Suppressor macrophage treated with lipopolysaccharide for 4 hours (primary cell): Measurements from ENCODE around the gene KLK2.
"Not testable (repeated sequence)": the region's sequence is repeated elsewhere in the genome, so short reads cannot be mapped to it uniquely, and the experiment has no call there.

Source experiments
- DNase-seq: peaks from one replicate; pipeline ENCODE4 v3.0.0-alpha.2; 2020

Gene KLK2

GRCh38 chr19:50894478-50895356, 21.5 kb downstream of the KLK2 start:
- no peak for DNase-seq

DNA sequence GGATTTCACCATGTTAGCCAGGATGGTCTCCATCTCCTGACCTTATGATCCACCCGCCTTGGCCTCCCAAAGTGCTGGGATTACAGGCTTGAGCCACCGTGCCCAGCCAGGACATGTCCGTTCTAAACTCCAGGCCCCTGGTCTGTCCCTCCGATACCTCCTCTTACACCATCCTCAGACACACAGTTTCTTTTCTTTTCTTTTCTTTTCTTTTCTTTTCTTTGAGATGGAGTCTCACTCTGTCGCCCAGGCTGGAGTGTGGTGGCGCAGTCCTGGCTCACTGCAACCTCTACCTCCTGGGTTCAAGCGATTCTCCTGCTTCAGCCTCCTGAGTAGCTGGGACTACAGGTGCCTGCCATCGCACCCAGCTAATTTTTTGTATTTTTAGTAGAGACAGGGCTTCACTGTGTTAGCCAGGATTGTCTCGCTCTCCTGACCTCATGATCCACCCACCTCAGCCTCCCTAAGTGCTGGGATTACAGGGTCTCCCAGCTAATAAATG, 22.9 kb downstream of the KLK2 start:
- not testable (repeated sequence) for DNase-seq

DNA sequence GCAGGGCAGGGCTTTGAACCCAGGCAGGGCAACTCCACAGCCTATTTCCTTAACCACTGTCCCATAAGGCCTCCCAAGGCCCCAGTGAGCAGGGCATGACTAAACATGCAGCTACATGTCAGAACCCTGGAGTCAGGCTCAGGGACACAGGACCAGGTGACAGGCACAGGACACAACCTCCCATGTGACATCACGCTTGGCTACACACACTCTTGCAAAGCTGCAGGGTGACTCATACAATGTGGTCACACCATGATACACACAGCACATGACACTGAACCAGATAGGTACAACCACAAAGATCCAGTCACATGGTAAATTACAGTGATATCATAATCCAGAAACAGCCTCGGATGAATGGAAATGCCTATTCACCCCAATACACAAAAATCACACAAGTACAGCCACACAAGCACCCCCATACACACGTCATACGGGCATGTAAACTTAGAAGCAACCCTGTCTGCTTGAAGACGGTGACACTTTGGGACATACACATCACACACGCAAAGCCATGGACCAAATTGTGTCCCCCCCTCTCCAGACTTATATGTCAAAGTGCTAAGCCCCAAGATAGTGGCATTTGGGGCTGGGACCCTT, 23.5 kb downstream of the KLK2 start:
- peak; percentile 74 for DNase-seq

DNA sequence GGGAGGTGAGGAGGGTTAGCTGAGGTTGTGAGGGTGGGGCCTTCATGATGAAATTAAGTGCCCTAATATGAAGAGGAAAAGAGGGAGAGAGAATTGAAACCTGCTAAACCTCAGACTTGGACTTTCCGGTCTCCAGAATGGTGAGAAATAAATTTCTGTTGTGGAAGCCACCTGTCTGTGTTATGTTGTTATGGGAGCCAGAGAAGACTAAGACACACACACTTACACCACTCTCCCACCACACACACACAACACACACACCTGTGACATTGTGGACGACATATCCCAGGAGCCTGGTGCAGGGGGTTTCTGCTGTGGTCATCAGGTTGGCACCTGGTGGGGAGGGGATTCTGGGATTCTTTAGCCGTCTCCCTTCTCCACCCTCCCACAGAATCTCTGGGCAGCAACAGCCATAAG, 24.0 kb downstream of the KLK2 start:
- DNase-seq, result no peak

DNA sequence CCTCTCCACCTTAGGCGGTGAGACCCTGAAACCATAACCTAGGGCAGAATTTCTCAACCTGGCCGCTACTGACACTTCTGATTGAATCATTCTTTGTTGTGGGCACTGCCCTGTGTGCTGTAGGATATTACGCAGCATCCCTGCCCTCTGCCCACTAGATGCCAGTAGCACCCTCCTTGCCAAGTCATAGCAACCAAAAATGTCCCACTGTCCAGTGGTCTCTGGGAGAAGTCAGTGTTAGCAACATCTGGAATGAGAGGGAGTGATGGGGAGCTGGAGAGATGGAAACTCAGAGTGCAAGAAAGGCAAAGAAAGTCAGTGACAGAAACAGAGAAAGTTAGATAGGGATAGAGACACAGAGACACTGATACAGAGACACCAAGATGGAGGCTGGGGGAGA, 24.4 kb downstream of the KLK2 start:
- DNase-seq, result no peak

DNA sequence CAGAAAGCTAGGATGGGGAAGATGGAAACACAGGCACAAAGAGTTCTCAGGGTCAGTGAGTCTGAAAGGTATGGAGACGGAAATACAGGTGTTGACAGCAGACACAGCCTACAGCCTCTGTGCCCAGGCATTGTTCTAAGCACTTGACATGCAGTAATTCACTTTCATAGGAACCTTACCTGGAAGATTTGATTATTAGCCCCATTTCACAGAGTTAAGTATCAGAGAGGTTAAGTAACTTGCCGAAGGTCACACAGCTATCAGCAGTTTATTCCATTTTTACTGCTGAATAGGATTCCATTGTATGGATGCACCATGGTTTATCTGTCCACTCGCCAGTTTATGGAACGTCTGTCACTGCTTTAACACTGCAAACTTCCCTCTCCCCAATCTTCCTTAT, 24.8 kb downstream of the KLK2 start:
- DNase-seq, result no peak

DNA sequence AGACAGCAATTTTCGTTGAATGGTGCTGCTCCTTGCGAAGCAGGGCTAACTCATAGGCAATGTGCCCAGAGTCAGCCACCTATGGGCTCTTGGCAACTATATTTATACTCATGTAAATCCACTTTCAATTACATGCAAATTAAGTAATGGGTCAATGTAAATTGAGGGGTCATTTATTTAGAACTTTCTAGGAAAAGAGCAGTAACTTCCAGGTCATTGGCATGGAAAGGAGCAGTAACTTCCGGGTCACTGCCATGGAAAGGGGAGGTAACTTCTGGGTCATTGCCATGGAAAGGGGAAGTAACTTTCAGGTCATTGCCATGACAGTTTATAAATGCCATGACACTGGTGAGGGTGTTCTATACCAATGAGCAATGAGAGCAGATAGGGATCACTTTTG, 26.3 kb downstream of the KLK2 start:
- no peak for DNase-seq

DNA sequence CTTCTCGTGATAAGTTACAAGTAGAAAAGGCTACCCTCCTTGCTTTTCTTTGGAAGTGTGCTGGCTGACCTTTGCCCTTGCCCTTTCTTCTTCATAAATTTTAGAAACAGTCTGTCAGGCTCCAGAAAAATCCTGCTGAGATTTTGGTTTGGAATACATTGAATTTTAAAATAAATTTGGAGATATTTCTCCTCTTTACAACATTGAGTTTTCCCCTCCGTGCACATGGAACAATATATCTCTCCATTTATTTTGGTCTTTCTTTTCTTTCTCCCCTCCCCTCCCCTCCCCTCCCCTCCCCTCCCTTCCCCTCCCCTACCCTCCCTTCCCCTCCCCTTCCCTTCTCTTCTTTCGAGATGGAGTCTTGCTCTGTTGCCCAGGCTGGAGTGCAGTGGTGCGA, 29.4 kb downstream of the KLK2 start:
- DNase-seq, result no peak

DNA sequence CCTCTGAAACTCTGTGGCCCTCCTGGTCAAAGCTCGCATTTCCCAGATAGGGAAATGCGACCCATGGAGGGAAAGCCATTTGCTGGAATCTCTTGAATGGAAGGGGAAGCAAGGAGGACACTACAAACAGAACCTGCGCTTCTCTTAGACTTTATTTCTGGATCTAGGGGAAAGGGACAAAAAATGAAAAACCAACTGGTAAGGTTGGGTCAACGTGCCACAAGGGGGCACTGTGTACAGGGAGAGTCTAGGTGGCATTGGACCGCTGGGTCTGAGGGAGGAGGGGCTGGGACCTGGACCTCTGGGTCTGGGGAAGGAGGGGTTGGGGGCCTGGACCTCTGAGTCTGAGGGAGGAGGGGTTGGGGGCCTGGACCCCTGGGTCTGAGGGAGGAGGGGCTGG, 33.0 kb downstream of the KLK2 start:
- peak; percentile 61 for DNase-seq

GRCh38 chr19:50908336-50908735, 35.1 kb downstream of the KLK2 start:
- DNase-seq, result no peak

DNA sequence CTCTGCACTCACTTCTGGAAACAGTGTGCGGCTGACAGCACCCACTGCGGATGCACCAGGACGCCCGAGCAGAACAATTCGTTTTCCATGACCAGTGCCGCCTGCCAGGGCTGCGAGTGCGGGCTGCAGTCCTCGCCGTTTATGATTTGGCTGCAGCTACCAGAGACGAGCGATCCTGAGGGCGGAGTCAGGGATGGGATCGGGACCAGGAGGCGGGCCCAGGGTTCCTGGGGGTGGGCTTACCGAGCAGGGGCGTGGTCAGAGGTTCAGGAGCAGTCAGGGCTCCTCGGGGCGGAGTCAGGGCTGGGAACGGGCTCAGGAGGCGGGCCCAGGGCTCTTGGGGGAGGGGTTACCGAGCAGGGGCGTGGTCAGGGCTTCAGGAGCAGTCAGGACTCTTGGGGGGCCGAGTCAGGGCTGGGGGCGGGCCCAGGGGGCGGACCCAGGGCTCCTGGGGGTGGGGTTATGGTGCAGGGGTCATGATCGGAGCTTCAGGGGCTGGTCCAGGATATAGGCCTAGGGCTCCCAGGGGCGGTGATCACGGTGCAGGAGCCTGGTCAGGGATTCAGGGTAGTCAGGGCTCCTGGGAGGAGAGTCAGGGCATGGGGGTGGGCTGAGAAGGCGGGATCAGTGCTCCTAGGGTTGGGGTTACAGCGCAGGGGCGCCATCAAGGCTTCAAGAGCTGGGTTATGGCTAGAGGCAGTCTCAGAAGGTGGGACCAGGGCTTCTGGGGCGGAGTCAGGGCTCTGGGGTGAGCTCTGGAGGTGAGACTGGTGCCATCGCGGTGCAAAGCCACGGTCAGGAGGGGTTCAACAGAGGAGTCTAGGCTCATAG, 36.2 kb downstream of the KLK2 start:
- DNase-seq, result peak; percentile 53

DNA sequence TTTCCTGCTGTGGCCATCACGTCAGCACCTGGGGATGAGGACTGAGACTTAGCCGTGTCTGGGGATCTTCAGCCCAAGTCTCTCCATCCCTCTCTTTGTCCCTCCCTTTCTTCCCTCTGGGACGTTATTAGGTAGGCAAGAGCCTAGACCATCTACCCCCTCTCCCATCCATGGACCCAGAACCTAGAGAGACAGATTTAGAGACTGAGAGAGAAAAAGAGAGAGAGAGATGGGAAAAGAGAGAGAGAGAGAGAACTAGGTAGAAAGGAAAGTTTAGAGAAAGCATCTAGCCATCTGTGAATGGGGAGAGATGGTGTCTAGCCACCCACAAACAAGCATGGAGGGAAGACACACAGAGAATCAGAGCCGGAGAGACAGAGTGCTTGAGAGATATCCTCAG, 37.5 kb downstream of the KLK2 start:
- DNase-seq, result no peak

- DNase-seq, result no peak
Measured at GRCh38 chr19:50911206-50912101, 38.2 kb downstream of the KLK2 start, which contains the start of gene KLK4. Gene KLK4, minus strand, starts transcription at chr19:50911395. Its CDS starts 657 bp downstream, at chr19:50910738.

GRCh38 chr19:50912102-50912599, 38.9 kb downstream of the KLK2 start:
- DNase-seq, result no peak

- DNase-seq, result peak; percentile 57
Measured at GRCh38 chr19:50912727-50913716, 39.8 kb downstream of the KLK2 start.

DNA sequence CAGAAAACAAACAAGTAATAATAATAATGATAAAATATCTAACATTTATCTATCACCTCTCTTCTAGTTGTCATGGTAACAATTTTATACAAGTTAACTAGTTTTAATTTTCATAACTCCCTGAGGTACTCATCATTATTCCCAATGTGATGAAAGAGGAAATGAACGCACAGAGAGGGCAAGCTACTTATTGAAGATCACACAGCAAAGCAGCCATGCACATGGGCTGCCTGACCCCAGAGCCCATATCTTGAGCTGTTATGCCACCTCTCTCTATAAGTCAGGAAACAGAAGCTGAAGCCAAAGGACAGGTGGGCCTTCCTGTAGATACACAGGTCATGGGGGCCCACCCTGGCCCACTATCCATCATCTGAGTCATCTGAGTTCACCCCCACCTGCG, 42.8 kb downstream of the KLK2 start:
- DNase-seq, result no peak

DNA sequence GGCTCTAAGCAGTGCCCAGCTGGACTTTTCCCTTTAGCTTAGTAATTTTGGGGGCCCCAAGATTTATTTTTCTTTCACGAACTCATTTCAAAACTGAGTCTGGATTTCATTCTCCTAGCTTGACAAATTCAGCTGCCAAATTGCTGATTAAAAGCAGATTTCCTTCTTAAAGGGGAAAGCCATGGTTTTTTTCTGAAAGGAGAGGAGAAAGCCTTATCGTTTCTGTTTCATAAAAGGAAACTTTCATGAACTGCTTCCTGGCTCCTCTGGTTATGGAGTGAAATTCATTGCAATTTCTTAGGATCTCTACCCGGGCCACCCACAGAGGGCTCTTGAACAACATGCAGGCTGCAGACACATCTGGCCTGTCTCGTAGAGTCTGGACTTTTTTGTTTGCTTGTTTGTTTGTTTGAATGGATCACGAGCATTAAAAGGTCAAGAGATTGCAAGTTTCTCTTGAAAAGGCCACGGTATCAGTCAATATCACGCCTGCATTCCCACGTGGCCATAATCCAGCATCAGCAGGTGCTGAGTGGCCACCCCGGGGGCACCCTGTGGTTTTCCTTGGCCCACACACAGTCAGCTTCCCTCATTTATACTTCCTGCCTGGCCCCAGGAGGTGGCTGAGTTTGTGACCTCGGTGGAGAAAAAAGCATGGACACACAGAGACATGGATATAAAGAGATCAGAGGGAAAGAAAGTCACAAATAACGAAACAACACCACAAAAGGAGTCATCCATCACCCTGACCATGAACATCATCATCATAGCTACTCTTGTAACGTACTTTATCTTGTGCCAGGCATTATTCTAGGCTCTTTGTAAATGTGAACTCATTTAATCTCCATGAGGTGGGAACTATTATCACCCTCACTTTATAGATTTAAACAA, 48.4 kb downstream of the KLK2 start:
- peak; percentile 81 for DNase-seq

DNA sequence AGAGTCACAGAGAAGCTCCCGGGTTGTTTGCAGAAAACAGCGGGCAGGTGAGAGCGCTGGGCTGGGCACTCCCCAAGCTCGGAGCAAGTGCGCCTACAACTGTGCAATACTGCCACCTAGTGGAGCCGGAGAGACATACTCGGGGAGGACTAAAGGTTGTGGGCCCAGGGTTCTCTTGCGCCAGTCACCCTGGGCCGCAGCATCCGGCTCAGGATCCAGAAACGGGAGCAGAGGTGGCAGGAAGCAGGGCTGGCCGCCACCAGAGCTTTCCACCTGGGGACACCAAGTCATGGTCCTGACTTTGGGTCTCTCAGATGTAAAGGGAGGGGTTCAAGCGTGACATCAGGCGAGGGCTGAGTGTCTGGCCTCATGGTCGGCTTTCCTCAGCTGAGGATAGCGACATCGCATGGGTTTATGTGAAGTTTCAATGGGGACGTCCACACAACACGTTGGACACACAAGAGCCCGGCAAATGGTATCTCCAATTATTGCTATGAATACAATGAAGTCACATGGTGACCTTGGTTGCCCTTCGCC, 49.1 kb downstream of the KLK2 start:
- DNase-seq, result peak; percentile 90

- DNase-seq, result no peak
Measured at GRCh38 chr19:50924586-50924985, 51.3 kb downstream of the KLK2 start.
